ENCODE data around the gene PIGS.
A peak's percentile ranks its signal among the peaks of the same experiment; 100 is the strongest.
"Not testable (repeated sequence)": the region's sequence is repeated elsewhere in the genome, so short reads cannot be mapped to it uniquely, and the experiment has no call there.

PIGS gene

GRCh38 chr17:28612936-28613872 lies 41.9 kb upstream of the PIGS start:
- TF ChIP-seq CTCF (conservative IDR thresholded peaks at IDR 0.05; ENCODE audit: control insufficient read depth, insufficient read depth, low read depth, low read length) = peak; percentile 69
- no peak overlapping the region for H3K4me3 ChIP-seq (ENCODE audit: control insufficient read depth, low read depth, low read length)
- peak; percentile 30 for DNase-seq (ENCODE audit: low read depth)

- no peak for DNase-seq (ENCODE audit: low read depth)
- no peak overlapping the region for H3K4me3 ChIP-seq (ENCODE audit: control insufficient read depth, low read depth, low read length)
- TF ChIP-seq CTCF (conservative IDR thresholded peaks at IDR 0.05; ENCODE audit: control insufficient read depth, insufficient read depth, low read depth, low read length) = no peak
These were observed 41.2 kb upstream of the PIGS start for GRCh38 chr17:28612531-28612930.

- no peak for TF ChIP-seq CTCF (conservative IDR thresholded peaks at IDR 0.05; ENCODE audit: control insufficient read depth, insufficient read depth, low read depth, low read length)
- no peak for DNase-seq (ENCODE audit: low read depth)
- no peak overlapping the region for H3K4me3 ChIP-seq (ENCODE audit: control insufficient read depth, low read depth, low read length)
These were observed 39.1 kb upstream of the PIGS start for GRCh38 chr17:28610376-28610775.

GRCh38 chr17:28604031-28604430 lies 32.7 kb upstream of the PIGS start:
- not testable (repeated sequence) for H3K4me3 ChIP-seq (ENCODE audit: control insufficient read depth, low read depth, low read length); DNase-seq (ENCODE audit: low read depth)

GRCh38 chr17:28599311-28600184 lies 28.2 kb upstream of the PIGS start:
- peak; percentile 98 for DNase-seq (ENCODE audit: low read depth)
- peak overlapping the region; percentile 89 for H3K4me3 ChIP-seq (ENCODE audit: control insufficient read depth, low read depth, low read length)
- no peak for TF ChIP-seq CTCF (conservative IDR thresholded peaks at IDR 0.05; ENCODE audit: control insufficient read depth, insufficient read depth, low read depth, low read length)

GRCh38 chr17:28598799-28599310 lies 27.5 kb upstream of the PIGS start, which contains the start of gene SPAG5:
SPAG5 (minus strand) TSS chr17:28599025; CDS start chr17:28598946, 79 bp downstream.
- peak within 1 kb of the TSS; percentile 89 for H3K4me3 ChIP-seq (ENCODE audit: control insufficient read depth, low read depth, low read length)
- no peak for TF ChIP-seq CTCF (conservative IDR thresholded peaks at IDR 0.05; ENCODE audit: control insufficient read depth, insufficient read depth, low read depth, low read length)
- peak; percentile 88 for DNase-seq (ENCODE audit: low read depth)

Data from fibroblast of mammary gland (primary cell).